ENCODE data around the gene SLC45A2.

- TF ChIP-seq RARB (CRISPR knock-in tag; IDR thresholded peaks at IDR 0.05): no peak
- no peak for TF ChIP-seq OSR1 (CRISPR knock-in tag; IDR thresholded peaks at IDR 0.05)
- TF ChIP-seq TSHZ2 (CRISPR knock-in tag; IDR thresholded peaks at IDR 0.05): no peak
- no peak for TF ChIP-seq ZFP30 (CRISPR knock-in tag; IDR thresholded peaks at IDR 0.05)
- no peak for TF ChIP-seq ZNF565 (CRISPR knock-in tag; conservative IDR thresholded peaks at IDR 0.05; ENCODE audit: low read depth)
- no peak for TF ChIP-seq ZC3H10 (CRISPR knock-in tag; IDR thresholded peaks at IDR 0.05)
- TF ChIP-seq PPARA (CRISPR knock-in tag; IDR thresholded peaks at IDR 0.05; ENCODE audit: borderline replicate concordance): no peak
- no peak for TF ChIP-seq PATZ1 (CRISPR knock-in tag; IDR thresholded peaks at IDR 0.05; ENCODE audit: borderline replicate concordance)
Observed at GRCh38 chr5:33903118-33903517, 81.4 kb downstream of the SLC45A2 start.

Data from SK-N-SH treated with all-trans-retinoic acid at 6 μM for 48 hours (cell line).